Panc1 (cell line): ENCODE measurements around the gene EMSY. TPM values are rescaled to one million over a fixed set of nuclear protein-coding genes. Genes with fewer than 3 reads are reported as not detected.

Source experiments
- ATAC-seq: fragments of 200-7000 bp; cut with Tn5 transposase; 2 replicates; pipeline ENCODE4 v1.9.1; 2020; ENCODE audit warnings: mild to moderate bottlenecking, moderate library complexity
- BruUV-seq: library from RNA; stranded (reverse); fragments of 400-500 nt; replicated peaks from 2 replicates; lab custom pipeline; 2021; lab: Mats Ljungman, UMichigan
- CTCF ChIA-PET: fragments of 300-600 bp; sonication (Branson Sonifier 250); formaldehyde crosslinking; loops from one replicate; lab custom pipeline; 2022; ENCODE audit warnings: antibody characterized with exemption; lab: Charles Lee
- POLR2A ChIA-PET: fragments of 300-600 bp; sonication (Branson Sonifier 250); formaldehyde crosslinking; loops from one replicate; lab custom pipeline; 2022; ENCODE audit warnings: antibody characterized with exemption; lab: Charles Lee
- DNase-seq: peaks from one replicate; pipeline ENCODE4 v3.0.0-alpha.2; 2010; ENCODE audit warnings: low read depth, low spot score
- H3K27ac ChIP-seq: 2 replicates; pipeline ENCODE4 v1.5.1; 2011; ENCODE audit warnings: mild to moderate bottlenecking, low read length, inconsistent platforms
- H3K27me3 ChIP-seq: fragments of 200-500 bp; sonication (Bioruptor generic); 2 replicates; pipeline ENCODE4 v1.6.0; 2014; ENCODE audit warnings: low read length, inconsistent platforms; ENCODE audit not compliant: control insufficient read depth, insufficient read depth
- H3K36me3 ChIP-seq: fragments of 200-500 bp; sonication (Bioruptor generic); 2 replicates; pipeline ENCODE4 v1.5.1; 2014; ENCODE audit warnings: inconsistent platforms, mild to moderate bottlenecking, low read length, moderate library complexity; ENCODE audit not compliant: control insufficient read depth, insufficient read depth
- H3K4me1 ChIP-seq: 2 replicates; pipeline ENCODE4 v1.5.1; 2011; ENCODE audit warnings: inconsistent platforms, mild to moderate bottlenecking, low read length, moderate library complexity; ENCODE audit not compliant: control insufficient read depth, insufficient read depth
- H3K4me3 ChIP-seq, 2 experiments: 2 replicates each; pipeline ENCODE4 v1.5.1; 2011 to 2012; ENCODE audit warnings: low read depth in 2 of 2, low read length in 2 of 2, mild to moderate bottlenecking in 2 of 2, inconsistent platforms in 1 of 2, moderate library complexity in 1 of 2
- H3K9me3 ChIP-seq: fragments of 200-500 bp; sonication (Bioruptor generic); 2 replicates; pipeline ENCODE4 v1.5.1; 2014; ENCODE audit warnings: low read depth, mild to moderate bottlenecking, inconsistent platforms, low read length, moderate library complexity; ENCODE audit not compliant: control insufficient read depth, insufficient read depth
- CTCF ChIP-seq: fragments of 450-650 bp; IDR thresholded peaks from 2 replicates; pipeline ENCODE4 v1.5.1; 2017; ENCODE audit warnings: mild to moderate bottlenecking
- POLR2AphosphoS5 ChIP-seq: IDR thresholded peaks from 2 replicates; pipeline ENCODE4 v1.6.1; 2012; ENCODE audit warnings: mild to moderate bottlenecking, low read depth, low read length, moderate library complexity
- SIN3A ChIP-seq: IDR thresholded peaks from 2 replicates; pipeline ENCODE4 v1.6.1; 2012; ENCODE audit warnings: low read depth, mild to moderate bottlenecking, low read length, moderate library complexity, borderline replicate concordance; ENCODE audit not compliant: insufficient read depth
- TCF7L2 ChIP-seq: IDR thresholded peaks from 2 replicates; pipeline ENCODE4 v1.6.1; 2011; ENCODE audit warnings: mild to moderate bottlenecking, low read depth, low read length, inconsistent platforms
- in situ Hi-C: cut with HindIII; loops from 2 replicates; pipeline ENCODE4 v1.10.0; 2016; ENCODE audit warnings: low sequenced_read_pairs, low pct_unique_long_range_greater_than_20kb
- intact Hi-C: fragments of 100-400 bp; cut with micrococcal nuclease; formaldehyde crosslinking; loops from one replicate; pipeline ENCODE4 v1.10.0; 2022; ENCODE audit not compliant: unreplicated experiment
- total RNA-seq: library from RNA; stranded (reverse); gene quantifications from one replicate; pipeline ENCODE4 v1.2.1, GENCODE V29; 2021; ENCODE audit not compliant: unreplicated experiment
- TF ChIP-seq, protein P1 (sequence below), 2 experiments: IDR thresholded peaks; 2 replicates each; pipeline ENCODE4 v1.6.1; 2011 to 2012; ENCODE audit warnings: low read depth in 2 of 2, control low read depth in 1 of 2, low read length in 1 of 2, mild to moderate bottlenecking in 1 of 2, moderate library complexity in 1 of 2; ENCODE audit not compliant: insufficient read depth in 1 of 2

The EMSY gene
- total RNA-seq, 1 experiment from 2014 or later = 26.4 TPM

GRCh38 chr11:76512851-76513653 lies 68.2 kb downstream of the EMSY start:
- Histone ChIP-seq H3K27me3 (no peaks in the 10 kb centered on the region), H3K27ac (no peak overlapping the region), H3K4me1 (no peaks in the 10 kb centered on the region), H3K9me3 (no peaks in the 10 kb centered on the region), H3K4me3 (no peak overlapping the region), H3K36me3 (no peaks in the 10 kb centered on the region; the same call in 1 of the 2 replicates)
- no peak for ATAC-seq
- intact Hi-C loops (no loop called here), in situ Hi-C loops (no loop called here)
- no TSS peak for BruUV-seq
- CTCF ChIA-PET = interaction anchor here (0.7 kb wide), 4 partner anchors 21 to 510 kb away, joined by 3 to 4 read pairs (median 3); no protein-coding TSS in a partner anchor
- POLR2A ChIA-PET = no interaction called here
- TF ChIP-seq CTCF = peak; percentile 60; the same call in 1 of the 2 replicates
- no peak for TF ChIP-seq POLR2AphosphoS5
- no peak for DNase-seq

DNA sequence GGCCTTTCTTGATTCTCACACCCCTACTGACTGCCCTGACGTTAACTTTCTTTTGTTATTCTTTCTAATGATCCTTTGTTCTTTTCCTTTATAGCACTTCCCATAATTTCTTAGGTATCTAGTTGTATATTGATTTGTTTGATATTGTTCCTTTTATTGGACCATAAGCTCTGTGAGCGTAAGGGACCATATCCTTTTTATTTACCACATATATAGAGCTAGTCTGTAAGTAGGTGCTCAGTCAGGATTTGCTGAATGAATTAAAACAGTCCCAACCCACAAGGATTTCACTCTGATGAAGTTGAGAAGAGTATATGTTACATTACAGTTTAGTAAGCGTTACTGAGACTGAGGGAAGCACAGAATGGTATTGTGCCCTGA lies 68.8 kb downstream of the EMSY start:
- no peak for DNase-seq
- ChIA-PET POLR2A (no interaction called here), CTCF (interaction anchor here (0.6 to 0.7 kb wide), 2 partner anchors 68 to 165 kb away, joined by 3 to 4 read pairs; no protein-coding TSS in a partner anchor)
- in situ Hi-C loops (no loop called here), intact Hi-C loops (no loop called here)
- ATAC-seq = no peak
- H3K4me3 ChIP-seq = no peak overlapping the region
- no peaks in the 10 kb centered on the region; the same call in 1 of the 2 replicates for H3K36me3 ChIP-seq
- H3K27me3 ChIP-seq = no peaks in the 10 kb centered on the region
- TF ChIP-seq TCF7L2 (no peak), POLR2AphosphoS5 (no peak), SIN3A (no peak), CTCF (no peak)
- TF ChIP-seq, protein P1, sequence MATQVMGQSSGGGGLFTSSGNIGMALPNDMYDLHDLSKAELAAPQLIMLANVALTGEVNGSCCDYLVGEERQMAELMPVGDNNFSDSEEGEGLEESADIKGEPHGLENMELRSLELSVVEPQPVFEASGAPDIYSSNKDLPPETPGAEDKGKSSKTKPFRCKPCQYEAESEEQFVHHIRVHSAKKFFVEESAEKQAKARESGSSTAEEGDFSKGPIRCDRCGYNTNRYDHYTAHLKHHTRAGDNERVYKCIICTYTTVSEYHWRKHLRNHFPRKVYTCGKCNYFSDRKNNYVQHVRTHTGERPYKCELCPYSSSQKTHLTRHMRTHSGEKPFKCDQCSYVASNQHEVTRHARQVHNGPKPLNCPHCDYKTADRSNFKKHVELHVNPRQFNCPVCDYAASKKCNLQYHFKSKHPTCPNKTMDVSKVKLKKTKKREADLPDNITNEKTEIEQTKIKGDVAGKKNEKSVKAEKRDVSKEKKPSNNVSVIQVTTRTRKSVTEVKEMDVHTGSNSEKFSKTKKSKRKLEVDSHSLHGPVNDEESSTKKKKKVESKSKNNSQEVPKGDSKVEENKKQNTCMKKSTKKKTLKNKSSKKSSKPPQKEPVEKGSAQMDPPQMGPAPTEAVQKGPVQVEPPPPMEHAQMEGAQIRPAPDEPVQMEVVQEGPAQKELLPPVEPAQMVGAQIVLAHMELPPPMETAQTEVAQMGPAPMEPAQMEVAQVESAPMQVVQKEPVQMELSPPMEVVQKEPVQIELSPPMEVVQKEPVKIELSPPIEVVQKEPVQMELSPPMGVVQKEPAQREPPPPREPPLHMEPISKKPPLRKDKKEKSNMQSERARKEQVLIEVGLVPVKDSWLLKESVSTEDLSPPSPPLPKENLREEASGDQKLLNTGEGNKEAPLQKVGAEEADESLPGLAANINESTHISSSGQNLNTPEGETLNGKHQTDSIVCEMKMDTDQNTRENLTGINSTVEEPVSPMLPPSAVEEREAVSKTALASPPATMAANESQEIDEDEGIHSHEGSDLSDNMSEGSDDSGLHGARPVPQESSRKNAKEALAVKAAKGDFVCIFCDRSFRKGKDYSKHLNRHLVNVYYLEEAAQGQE (IDR thresholded peaks at IDR 0.05; ENCODE audit: insufficient read depth in 1 of 2, low read depth in 2 of 2, low read length in 1 of 2) = no peak
- no peaks in the 10 kb centered on the region for H3K4me1 ChIP-seq
- no peak overlapping the region for H3K27ac ChIP-seq
- no peaks in the 10 kb centered on the region for H3K9me3 ChIP-seq
- BruUV-seq = no TSS peak
